Upper lobe of left lung (tissue), 6 donors: ENCODE data around the gene DHRS7B. TPM values are rescaled to one million over a fixed set of nuclear protein-coding genes. Genes with fewer than 3 reads are reported as not detected.
"Not testable (repeated sequence)": the region's sequence is repeated elsewhere in the genome, so short reads cannot be mapped to it uniquely, and the experiment has no call there.

Experiments
- ATAC-seq, 2 donors: fragments of 200-7000 bp; cut with Tn5 transposase; one replicate each; pipeline ENCODE4 v1.9.1; 2022; ENCODE audit warnings: mild to moderate bottlenecking in 2 of 2, moderate library complexity in 2 of 2; ENCODE audit not compliant: low FRiP score in 2 of 2
- DNase-seq, 2 donors: peaks; one replicate each; pipeline ENCODE4 v3.0.0-alpha.2; 2019 to 2020
- H3K27ac ChIP-seq, 4 donors: fragments of 200-600 bp; sonication (generic); one replicate each; pipeline ENCODE4 v1.5.1; 2016 to 2019
- H3K27me3 ChIP-seq, 4 donors: fragments of 200-600 bp; sonication (generic); one replicate each; pipeline ENCODE4 v1.5.1; 2017 to 2019
- H3K36me3 ChIP-seq, 4 donors: fragments of 200-600 bp; sonication (generic); one replicate each; pipeline ENCODE4 v1.5.1; 2016 to 2019
- H3K4me1 ChIP-seq, 4 donors: fragments of 200-600 bp; sonication (generic); one replicate each; pipeline ENCODE4 v1.5.1; 2018 to 2019
- H3K4me3 ChIP-seq, 4 donors: fragments of 200-600 bp; sonication (generic); one replicate each; pipeline ENCODE4 v1.5.1; 2017 to 2019; ENCODE audit warnings: mild to moderate bottlenecking in 2 of 4, moderate library complexity in 1 of 4
- H3K9me3 ChIP-seq, 4 donors: fragments of 200-600 bp; sonication (generic); one replicate each; pipeline ENCODE4 v1.5.1; 2018 to 2019
- CTCF ChIP-seq, 6 experiments: fragments of 450-650 bp in 4 of 6; fragments of 200-600 bp in 2 of 6; sonication (generic) in 2 of 6; IDR thresholded peaks; one replicate each; pipeline ENCODE4 v1.5.1; 2016 to 2019; ENCODE audit warnings: antibody characterized with exemption in 6 of 6
- EP300 ChIP-seq, 4 donors: sonication (generic); formaldehyde crosslinking; IDR thresholded peaks; one replicate each; pipeline ENCODE4 v1.5.1; 2017; ENCODE audit warnings: antibody characterized with exemption in 4 of 4, control low read depth in 2 of 4
- POLR2A ChIP-seq, 4 donors: fragments of 450-650 bp; IDR thresholded peaks; one replicate each; pipeline ENCODE4 v1.5.1; 2016 to 2017; ENCODE audit warnings: antibody characterized with exemption in 4 of 4, mild to moderate bottlenecking in 2 of 4
- POLR2AphosphoS5 ChIP-seq, 2 donors: sonication (generic); formaldehyde crosslinking; IDR thresholded peaks; one replicate each; pipeline ENCODE4 v1.5.1; 2017; ENCODE audit warnings: antibody characterized with exemption in 2 of 2
- WGBS, 2 donors: methylation state at CpG; one replicate each; pipeline ENCODE4 v1.1.5; 2017 to 2018; 5-methylcytosine and 5-hydroxymethylcytosine counted together
- total RNA-seq, 6 donors: library from RNA; depleted of rRNA in 4 of 6; stranded (reverse); fragments of >200 nt in 4 of 6; gene quantifications; one replicate each; pipeline versions ENCODE4 v1.1.0 to v1.2.1, GENCODE V29; 2016 to 2021
- donor health status: DM: no; HTN: no; CAD: no; lungs with moderate emphysema.
- donor health status: DM: no; HTN: yes; CAD: no; lungs with severe emphysema.

DHRS7B gene
- total RNA-seq, 6 donors from 2014 or later = 16.8 to 47.2 (median 30.2) TPM

GRCh38 chr17:21113049-21113690 is 13.6 kb upstream of the DHRS7B start:
- no peak for TF ChIP-seq POLR2A (IDR thresholded peaks at IDR 0.05)
- no peak for TF ChIP-seq EP300 (IDR thresholded peaks at IDR 0.05)
- no peak for TF ChIP-seq POLR2AphosphoS5 (IDR thresholded peaks at IDR 0.05)
- no peak for TF ChIP-seq CTCF (IDR thresholded peaks at IDR 0.05)
- no peak for ATAC-seq
- Histone ChIP-seq H3K36me3 (no peaks in the 10 kb centered on the region), H3K4me1 (no peaks in the 10 kb centered on the region), H3K9me3 (no peaks in the 10 kb centered on the region), H3K4me3 (no peak overlapping the region), H3K27ac (no peak overlapping the region), H3K27me3 (no peaks in the 10 kb centered on the region)
- WGBS, 2 donors = 38 to 64% methylated on average over 5 of the region's 5 CpGs
- DNase-seq = no peak

GRCh38 chr17:21113716-21114115 is 13.0 kb upstream of the DHRS7B start:
- TF ChIP-seq CTCF (IDR thresholded peaks at IDR 0.05) = no peak
- TF ChIP-seq EP300 (IDR thresholded peaks at IDR 0.05) = no peak
- no peak for TF ChIP-seq POLR2AphosphoS5 (IDR thresholded peaks at IDR 0.05)
- no peak for TF ChIP-seq POLR2A (IDR thresholded peaks at IDR 0.05)
- Histone ChIP-seq H3K27me3 (no peaks in the 10 kb centered on the region), H3K9me3 (no peaks in the 10 kb centered on the region), H3K4me1 (no peaks in the 10 kb centered on the region), H3K27ac (no peak overlapping the region), H3K36me3 (no peaks in the 10 kb centered on the region), H3K4me3 (no peak overlapping the region)
- no peak for DNase-seq
- WGBS, 2 donors = 41 to 50% methylated on average over 1 of the region's 1 CpG
- peak in 1 of 2 donors; percentile 14 for ATAC-seq

- not testable (repeated sequence) for DNase-seq, H3K27ac ChIP-seq, H3K36me3 ChIP-seq, H3K9me3 ChIP-seq, H3K27me3 ChIP-seq, ATAC-seq, H3K4me3 ChIP-seq, H3K4me1 ChIP-seq
- 62 to 72% methylated on average over 4 of the region's 4 CpGs for WGBS, 2 donors
These were observed 12.0 kb upstream of the DHRS7B start for GRCh38 chr17:21114791-21115190.

DNA sequence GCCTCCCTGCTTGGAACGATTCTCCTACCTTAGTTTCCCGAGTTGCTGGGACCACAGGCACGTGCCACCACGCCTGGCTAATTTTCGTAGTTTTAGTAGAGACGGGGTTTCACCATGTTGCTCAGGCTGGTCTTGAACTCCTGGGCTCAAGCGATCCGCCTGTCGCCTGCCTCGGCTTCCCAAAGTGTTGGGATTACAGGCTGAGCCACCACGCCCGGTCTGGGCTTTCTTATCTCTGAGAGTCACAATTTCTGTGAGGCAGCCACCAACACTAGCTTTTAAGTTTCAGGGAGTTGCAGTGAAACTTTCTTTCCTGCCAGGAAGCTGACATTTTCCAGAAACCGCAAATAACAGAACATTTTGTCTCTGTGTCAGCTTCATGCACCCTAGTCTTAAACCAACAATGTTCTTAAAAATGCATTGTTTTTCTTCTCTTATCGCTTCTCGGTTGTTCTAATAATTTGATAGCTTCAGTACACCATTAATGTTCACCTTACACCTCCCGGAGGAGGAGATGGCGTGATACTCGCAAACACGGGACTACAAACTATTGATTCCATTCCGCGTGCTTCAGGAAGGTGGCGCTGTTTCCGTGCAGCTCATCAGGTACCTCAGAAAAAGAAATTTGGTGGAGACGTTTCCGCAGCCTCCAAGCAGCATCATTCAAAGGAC is 7.4 kb upstream of the DHRS7B start:
- Histone ChIP-seq H3K27me3 (no peaks in the 10 kb centered on the region), H3K4me1 (peaks cover 5 to 13% (median 9%) of the 10 kb centered on the region in 4 donors), H3K36me3 (no peaks in the 10 kb centered on the region), H3K27ac (peak overlapping the region in 1 of 4 donors; percentile 42), H3K4me3 (no peak overlapping the region), H3K9me3 (no peaks in the 10 kb centered on the region)
- 32 to 33% methylated on average over 25 of the region's 25 CpGs for WGBS, 2 donors
- DNase-seq (peak in 1 of 2 donors; percentile 81), ATAC-seq (peak; percentile 77 to 89)
- no peak for TF ChIP-seq EP300 (IDR thresholded peaks at IDR 0.05)
- TF ChIP-seq CTCF (IDR thresholded peaks at IDR 0.05) = peak; percentile 72 to 81 (median 76)
- no peak for TF ChIP-seq POLR2A (IDR thresholded peaks at IDR 0.05)

- H3K9me3 ChIP-seq = no peaks in the 10 kb centered on the region
- WGBS, 2 donors = 0 to 2% methylated on average over 4 to 5 of the region's 5 CpGs
- DNase-seq (no peak), ATAC-seq (no peak)
- H3K4me1 ChIP-seq = peaks cover 5 to 13% (median 9%) of the 10 kb centered on the region in 4 donors
- TF ChIP-seq CTCF (IDR thresholded peaks at IDR 0.05) (peak in 1 of 6 experiments; percentile 8), POLR2AphosphoS5 (IDR thresholded peaks at IDR 0.05) (no peak)
- no peak overlapping the region for H3K4me3 ChIP-seq
- no peak overlapping the region for H3K27ac ChIP-seq
- no peaks in the 10 kb centered on the region for H3K36me3 ChIP-seq
- H3K27me3 ChIP-seq = no peaks in the 10 kb centered on the region
These were observed 6.9 kb upstream of the DHRS7B start for GRCh38 chr17:21119919-21120249.
